ENCODE data around the gene ATP10A. TPM values are rescaled to one million over a fixed set of nuclear protein-coding genes. Genes with fewer than 3 reads are reported as not detected.

The ATP10A gene
- total RNA-seq, 1 experiment from 2014 or later: 0.02 TPM

GRCh38 chr15:25799906-25800700 lies 63.0 kb downstream of the ATP10A start:
- Histone ChIP-seq H3K9me3 (ENCODE audit: control insufficient read depth in 1 of 2, insufficient read depth in 1 of 2, low read depth in 1 of 2, low read length in 2 of 2) (peaks cover 7 to 38% of the 10 kb centered on the region in 2 experiments; a peak in 2 of 4 replicates), H3K27ac (ENCODE audit: low read depth, low read length) (no peak overlapping the region), H4K20me1 (ENCODE audit: insufficient read depth) (no peaks in the 10 kb centered on the region), H3K4me2 (ENCODE audit: low read length) (no peak overlapping the region), H3K27me3 (ENCODE audit: insufficient read depth, low read length) (no peaks in the 10 kb centered on the region), H3K79me2 (ENCODE audit: insufficient read depth, low read length) (no peaks in the 10 kb centered on the region), H3K4me1 (ENCODE audit: control insufficient read depth in 1 of 2, insufficient read depth in 2 of 2, low read length in 2 of 2) (no peaks in the 10 kb centered on the region), H3K9me2 (ENCODE audit: insufficient read depth) (no peaks in the 10 kb centered on the region), H3K4me3 (replicated peaks in 1 of 2; ENCODE audit: low read depth in 1 of 2, low read length in 2 of 2) (no peak overlapping the region), H3K9ac (ENCODE audit: low read length) (no peak overlapping the region), H2AFZ (ENCODE audit: low read depth, low read length, poor library complexity, severe bottlenecking) (no peak overlapping the region), H3K36me3 (ENCODE audit: control insufficient read depth in 1 of 2, insufficient read depth in 2 of 2, low read length in 2 of 2) (no peaks in the 10 kb centered on the region)
- DNase-seq (ENCODE audit: low read depth, low spot score): no peak
- CTCF ChIA-PET: no interaction called here
- RAD21 ChIA-PET (ENCODE audit: low non-redundant PET in 1 of 2, low total read pairs in 2 of 2, uncharacterized antibody in 2 of 2, unreplicated experiment in 2 of 2): no interaction called here
- POLR2A ChIA-PET: no interaction called here
- intact Hi-C loops (cut with micrococcal nuclease): no loop called here
- no peak for TF ChIP-seq EGR1 (IDR thresholded peaks at IDR 0.05; ENCODE audit: low read depth)
- no peak for TF ChIP-seq EZH2phosphoT487 (IDR thresholded peaks at IDR 0.05; ENCODE audit: borderline replicate concordance)
- no peak for TF ChIP-seq FOSL1 (IDR thresholded peaks at IDR 0.05; ENCODE audit: low read depth)
- TF ChIP-seq YY1 (IDR thresholded peaks at IDR 0.05; ENCODE audit: extremely low read depth, insufficient replicate concordance, low read depth, low read length): no peak
- no peak for TF ChIP-seq ZNF274 (IDR thresholded peaks at IDR 0.05; ENCODE audit: low read depth, low read length)
- no peak for TF ChIP-seq MAX (IDR thresholded peaks at IDR 0.05)
- TF ChIP-seq RAD21 (IDR thresholded peaks at IDR 0.05; ENCODE audit: low read depth): no peak
- TF ChIP-seq SIN3A (IDR thresholded peaks at IDR 0.05; ENCODE audit: low read depth): no peak
- no peak for TF ChIP-seq CBX3 (IDR thresholded peaks at IDR 0.05; ENCODE audit: low read depth)
- TF ChIP-seq EZH2 (IDR thresholded peaks at IDR 0.05): no peak
- no peak for TF ChIP-seq TCF7L2 (IDR thresholded peaks at IDR 0.05; ENCODE audit: borderline replicate concordance, extremely low read depth, insufficient read depth, insufficient read length)
- BruUV-seq (replicated peaks): no TSS peak
- no peak for ATAC-seq
